ENCODE measurements around the gene TMEM131. TPM values are rescaled to one million over a fixed set of nuclear protein-coding genes. Genes with fewer than 3 reads are reported as not detected.

The TMEM131 gene
- total RNA-seq, 1 donor from 2014 or later, result 31.4 TPM

- Mint-ChIP-seq H3K27me3 (ENCODE audit: low read depth) (peaks cover 3% of the 10 kb centered on the region), H3K9me3 (ENCODE audit: low read depth) (no peaks in the 10 kb centered on the region), H3K4me1 (ENCODE audit: low read depth) (peaks cover 5% of the 10 kb centered on the region), H3K36me3 (ENCODE audit: low read depth) (no peaks in the 10 kb centered on the region), H3K27ac (ENCODE audit: unreplicated experiment) (no peak overlapping the region), H3K4me3 (ENCODE audit: unreplicated experiment) (no peak overlapping the region)
- TF ChIP-seq, protein P1, sequence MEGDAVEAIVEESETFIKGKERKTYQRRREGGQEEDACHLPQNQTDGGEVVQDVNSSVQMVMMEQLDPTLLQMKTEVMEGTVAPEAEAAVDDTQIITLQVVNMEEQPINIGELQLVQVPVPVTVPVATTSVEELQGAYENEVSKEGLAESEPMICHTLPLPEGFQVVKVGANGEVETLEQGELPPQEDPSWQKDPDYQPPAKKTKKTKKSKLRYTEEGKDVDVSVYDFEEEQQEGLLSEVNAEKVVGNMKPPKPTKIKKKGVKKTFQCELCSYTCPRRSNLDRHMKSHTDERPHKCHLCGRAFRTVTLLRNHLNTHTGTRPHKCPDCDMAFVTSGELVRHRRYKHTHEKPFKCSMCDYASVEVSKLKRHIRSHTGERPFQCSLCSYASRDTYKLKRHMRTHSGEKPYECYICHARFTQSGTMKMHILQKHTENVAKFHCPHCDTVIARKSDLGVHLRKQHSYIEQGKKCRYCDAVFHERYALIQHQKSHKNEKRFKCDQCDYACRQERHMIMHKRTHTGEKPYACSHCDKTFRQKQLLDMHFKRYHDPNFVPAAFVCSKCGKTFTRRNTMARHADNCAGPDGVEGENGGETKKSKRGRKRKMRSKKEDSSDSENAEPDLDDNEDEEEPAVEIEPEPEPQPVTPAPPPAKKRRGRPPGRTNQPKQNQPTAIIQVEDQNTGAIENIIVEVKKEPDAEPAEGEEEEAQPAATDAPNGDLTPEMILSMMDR (IDR thresholded peaks at IDR 0.05), result no peak
- peak; percentile 59 for DNase-seq (ENCODE audit: low spot score)
Measured at GRCh38 chr2:97706708-97707345, 288.9 kb downstream of the TMEM131 start.

Other genes starting within 250 kb of the TMEM131 start
- gene VWA3B, start 91.2 kb upstream of the TMEM131 start, total RNA-seq, result not detected in 3 replicates

All from chondrocyte (in vitro differentiated cells).